ENCODE results near the gene EMC7. TPM values are rescaled to one million over a fixed set of nuclear protein-coding genes. Genes with fewer than 3 reads are reported as not detected.

Gene EMC7
- total and polyA plus RNA-seq, 10 of the 15 experiments (the other 5 are each of a cell fraction or from before 2014, with no cell fraction given), result 16.5 to 88.9 (median 45.0) TPM

DNA sequence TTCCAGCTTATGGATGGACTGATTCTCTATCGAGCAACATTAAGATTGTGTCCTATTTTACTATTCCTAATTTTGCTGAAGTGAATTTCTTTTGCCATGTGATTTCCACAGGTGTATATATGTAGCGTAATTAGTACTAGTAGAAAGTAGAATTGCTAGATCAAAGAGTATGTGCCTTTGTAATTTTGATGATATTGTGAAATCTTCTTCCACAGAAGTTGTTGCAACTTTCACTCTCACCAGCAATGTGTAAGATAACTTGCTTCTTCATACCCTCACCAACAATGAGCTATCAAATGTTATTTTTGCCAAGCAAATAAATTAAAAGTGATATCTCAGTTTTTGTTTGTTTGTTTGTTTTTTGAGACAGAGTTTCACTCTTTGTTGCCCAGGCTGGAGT lies 5.7 kb upstream of the EMC7 start (continued):
- TF ChIP-seq BMI1 (IDR thresholded peaks at IDR 0.05; ENCODE audit: borderline replicate concordance), result no peak
- TF ChIP-seq, protein P1, sequence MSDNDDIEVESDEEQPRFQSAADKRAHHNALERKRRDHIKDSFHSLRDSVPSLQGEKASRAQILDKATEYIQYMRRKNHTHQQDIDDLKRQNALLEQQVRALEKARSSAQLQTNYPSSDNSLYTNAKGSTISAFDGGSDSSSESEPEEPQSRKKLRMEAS (IDR thresholded peaks at IDR 0.05; ENCODE audit: low read depth, low read length), result no peak

DNA sequence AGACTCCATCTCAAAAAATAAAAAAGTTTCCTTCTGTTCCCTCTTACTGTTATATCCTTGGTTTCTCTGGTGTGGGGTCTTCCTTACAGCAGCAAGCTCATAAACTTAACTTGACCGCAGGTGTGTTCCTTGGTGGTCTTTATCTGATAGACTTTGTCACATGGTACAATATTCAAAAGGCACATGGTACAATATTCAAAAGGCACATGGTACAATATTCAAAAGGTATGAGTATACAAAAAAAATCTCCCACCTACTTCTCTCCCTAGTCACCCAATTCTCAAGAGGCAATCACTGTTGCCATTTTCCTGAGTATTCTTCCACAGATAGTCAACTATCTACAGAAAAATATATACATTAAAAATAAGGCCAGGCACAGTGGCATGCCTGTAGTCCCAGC lies 4.8 kb upstream of the EMC7 start:
- intact Hi-C loops (cut with micrococcal nuclease; ENCODE audit: unreplicated experiment) (loop anchor here (5.0 to 10.0 kb wide), 2 partner anchors 271 to 478 kb away; partner anchors contain the start of gene GOLGA8B), in situ Hi-C loops (cut with MboI) (no loop called here)
- H3K36me3 ChIP-seq (ENCODE audit: control insufficient read depth in 2 of 2, insufficient read depth in 2 of 2, low read length in 1 of 2), result no peaks in the 10 kb centered on the region
- no peak overlapping the region for H3K9ac ChIP-seq (ENCODE audit: control insufficient read depth, insufficient read depth, low read length)
- H3K4me2 ChIP-seq (ENCODE audit: control insufficient read depth, insufficient read depth), result no peak overlapping the region
- H3K4me3 ChIP-seq, result no peak overlapping the region
- 100% methylated on average over 1 of the region's 1 CpG for WGBS (ENCODE audit: insufficient coverage, insufficient replicate concordance, low lambda C conversion rate, missing lambda C conversion rate)
- TF ChIP-seq SIX5 (IDR thresholded peaks at IDR 0.05; ENCODE audit: low read depth, low read length, severe bottlenecking), result no peak
- TF ChIP-seq, protein P2, sequence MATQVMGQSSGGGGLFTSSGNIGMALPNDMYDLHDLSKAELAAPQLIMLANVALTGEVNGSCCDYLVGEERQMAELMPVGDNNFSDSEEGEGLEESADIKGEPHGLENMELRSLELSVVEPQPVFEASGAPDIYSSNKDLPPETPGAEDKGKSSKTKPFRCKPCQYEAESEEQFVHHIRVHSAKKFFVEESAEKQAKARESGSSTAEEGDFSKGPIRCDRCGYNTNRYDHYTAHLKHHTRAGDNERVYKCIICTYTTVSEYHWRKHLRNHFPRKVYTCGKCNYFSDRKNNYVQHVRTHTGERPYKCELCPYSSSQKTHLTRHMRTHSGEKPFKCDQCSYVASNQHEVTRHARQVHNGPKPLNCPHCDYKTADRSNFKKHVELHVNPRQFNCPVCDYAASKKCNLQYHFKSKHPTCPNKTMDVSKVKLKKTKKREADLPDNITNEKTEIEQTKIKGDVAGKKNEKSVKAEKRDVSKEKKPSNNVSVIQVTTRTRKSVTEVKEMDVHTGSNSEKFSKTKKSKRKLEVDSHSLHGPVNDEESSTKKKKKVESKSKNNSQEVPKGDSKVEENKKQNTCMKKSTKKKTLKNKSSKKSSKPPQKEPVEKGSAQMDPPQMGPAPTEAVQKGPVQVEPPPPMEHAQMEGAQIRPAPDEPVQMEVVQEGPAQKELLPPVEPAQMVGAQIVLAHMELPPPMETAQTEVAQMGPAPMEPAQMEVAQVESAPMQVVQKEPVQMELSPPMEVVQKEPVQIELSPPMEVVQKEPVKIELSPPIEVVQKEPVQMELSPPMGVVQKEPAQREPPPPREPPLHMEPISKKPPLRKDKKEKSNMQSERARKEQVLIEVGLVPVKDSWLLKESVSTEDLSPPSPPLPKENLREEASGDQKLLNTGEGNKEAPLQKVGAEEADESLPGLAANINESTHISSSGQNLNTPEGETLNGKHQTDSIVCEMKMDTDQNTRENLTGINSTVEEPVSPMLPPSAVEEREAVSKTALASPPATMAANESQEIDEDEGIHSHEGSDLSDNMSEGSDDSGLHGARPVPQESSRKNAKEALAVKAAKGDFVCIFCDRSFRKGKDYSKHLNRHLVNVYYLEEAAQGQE (IDR thresholded peaks at IDR 0.05; ENCODE audit: low read depth, low read length), result no peak
- TF ChIP-seq, protein P3, sequence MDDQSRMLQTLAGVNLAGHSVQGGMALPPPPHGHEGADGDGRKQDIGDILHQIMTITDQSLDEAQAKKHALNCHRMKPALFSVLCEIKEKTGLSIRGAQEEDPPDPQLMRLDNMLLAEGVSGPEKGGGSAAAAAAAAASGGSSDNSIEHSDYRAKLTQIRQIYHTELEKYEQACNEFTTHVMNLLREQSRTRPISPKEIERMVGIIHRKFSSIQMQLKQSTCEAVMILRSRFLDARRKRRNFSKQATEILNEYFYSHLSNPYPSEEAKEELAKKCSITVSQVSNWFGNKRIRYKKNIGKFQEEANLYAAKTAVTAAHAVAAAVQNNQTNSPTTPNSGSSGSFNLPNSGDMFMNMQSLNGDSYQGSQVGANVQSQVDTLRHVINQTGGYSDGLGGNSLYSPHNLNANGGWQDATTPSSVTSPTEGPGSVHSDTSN (IDR thresholded peaks at IDR 0.05; ENCODE audit: insufficient replicate concordance, low read depth, low read length), result no peak
- no peak for TF ChIP-seq SP1 (IDR thresholded peaks at IDR 0.05; ENCODE audit: low read depth, low read length)
- TF ChIP-seq, protein P4, sequence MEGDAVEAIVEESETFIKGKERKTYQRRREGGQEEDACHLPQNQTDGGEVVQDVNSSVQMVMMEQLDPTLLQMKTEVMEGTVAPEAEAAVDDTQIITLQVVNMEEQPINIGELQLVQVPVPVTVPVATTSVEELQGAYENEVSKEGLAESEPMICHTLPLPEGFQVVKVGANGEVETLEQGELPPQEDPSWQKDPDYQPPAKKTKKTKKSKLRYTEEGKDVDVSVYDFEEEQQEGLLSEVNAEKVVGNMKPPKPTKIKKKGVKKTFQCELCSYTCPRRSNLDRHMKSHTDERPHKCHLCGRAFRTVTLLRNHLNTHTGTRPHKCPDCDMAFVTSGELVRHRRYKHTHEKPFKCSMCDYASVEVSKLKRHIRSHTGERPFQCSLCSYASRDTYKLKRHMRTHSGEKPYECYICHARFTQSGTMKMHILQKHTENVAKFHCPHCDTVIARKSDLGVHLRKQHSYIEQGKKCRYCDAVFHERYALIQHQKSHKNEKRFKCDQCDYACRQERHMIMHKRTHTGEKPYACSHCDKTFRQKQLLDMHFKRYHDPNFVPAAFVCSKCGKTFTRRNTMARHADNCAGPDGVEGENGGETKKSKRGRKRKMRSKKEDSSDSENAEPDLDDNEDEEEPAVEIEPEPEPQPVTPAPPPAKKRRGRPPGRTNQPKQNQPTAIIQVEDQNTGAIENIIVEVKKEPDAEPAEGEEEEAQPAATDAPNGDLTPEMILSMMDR (IDR thresholded peaks at IDR 0.05 in 2 of 3, conservative IDR thresholded peaks at IDR 0.05 in 1 of 3; ENCODE audit: control insufficient read depth in 2 of 3, extremely low read depth in 1 of 3, insufficient read depth in 1 of 3, low read depth in 3 of 3, low read length in 3 of 3), result no peak
- TF ChIP-seq, protein P5, sequence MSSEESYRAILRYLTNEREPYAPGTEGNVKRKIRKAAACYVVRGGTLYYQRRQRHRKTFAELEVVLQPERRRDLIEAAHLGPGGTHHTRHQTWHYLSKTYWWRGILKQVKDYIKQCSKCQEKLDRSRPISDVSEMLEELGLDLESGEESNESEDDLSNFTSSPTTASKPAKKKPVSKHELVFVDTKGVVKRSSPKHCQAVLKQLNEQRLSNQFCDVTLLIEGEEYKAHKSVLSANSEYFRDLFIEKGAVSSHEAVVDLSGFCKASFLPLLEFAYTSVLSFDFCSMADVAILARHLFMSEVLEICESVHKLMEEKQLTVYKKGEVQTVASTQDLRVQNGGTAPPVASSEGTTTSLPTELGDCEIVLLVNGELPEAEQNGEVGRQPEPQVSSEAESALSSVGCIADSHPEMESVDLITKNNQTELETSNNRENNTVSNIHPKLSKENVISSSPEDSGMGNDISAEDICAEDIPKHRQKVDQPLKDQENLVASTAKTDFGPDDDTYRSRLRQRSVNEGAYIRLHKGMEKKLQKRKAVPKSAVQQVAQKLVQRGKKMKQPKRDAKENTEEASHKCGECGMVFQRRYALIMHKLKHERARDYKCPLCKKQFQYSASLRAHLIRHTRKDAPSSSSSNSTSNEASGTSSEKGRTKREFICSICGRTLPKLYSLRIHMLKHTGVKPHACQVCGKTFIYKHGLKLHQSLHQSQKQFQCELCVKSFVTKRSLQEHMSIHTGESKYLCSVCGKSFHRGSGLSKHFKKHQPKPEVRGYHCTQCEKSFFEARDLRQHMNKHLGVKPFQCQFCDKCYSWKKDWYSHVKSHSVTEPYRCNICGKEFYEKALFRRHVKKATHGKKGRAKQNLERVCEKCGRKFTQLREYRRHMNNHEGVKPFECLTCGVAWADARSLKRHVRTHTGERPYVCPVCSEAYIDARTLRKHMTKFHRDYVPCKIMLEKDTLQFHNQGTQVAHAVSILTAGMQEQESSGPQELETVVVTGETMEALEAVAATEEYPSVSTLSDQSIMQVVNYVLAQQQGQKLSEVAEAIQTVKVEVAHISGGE (CRISPR knock-in tag; IDR thresholded peaks at IDR 0.05), result no peak
- 0 out of 2 replicates have a peak, but pooled peaks cover 4% of the 10 kb centered on the region for H3K4me1 ChIP-seq (ENCODE audit: control insufficient read depth, insufficient read depth, low read length)
- POLR2A ChIA-PET, result interaction anchor here (0.7 kb wide), 1 partner anchor 13 kb away, joined by 3 read pairs; no protein-coding TSS in a partner anchor
- ATAC-seq, result no peak
- RAD21 ChIA-PET (ENCODE audit: unreplicated experiment), result interaction anchor here (6.9 kb wide), 1 partner anchor 103 kb away, joined by 71 read pairs; the partner anchor contains the start of gene KATNBL1
- no peak for DNase-seq (ENCODE audit: low read depth, low spot score)
- H3K9me3 ChIP-seq (replicated peaks; ENCODE audit: control insufficient read depth, insufficient read depth, low read length), result no peaks in the 10 kb centered on the region
- no peak overlapping the region for H3K27ac ChIP-seq (ENCODE audit: control insufficient read depth, insufficient read depth)
- H2AFZ ChIP-seq (ENCODE audit: control insufficient read depth, low read depth, low read length), result no peak overlapping the region
- CTCF ChIA-PET, result interaction anchor here (6.8 kb wide), 1 partner anchor 104 kb away, joined by 136 read pairs; the partner anchor contains the start of gene KATNBL1
- H3K27me3 ChIP-seq (replicated peaks in 1 of 2; ENCODE audit: control insufficient read depth in 2 of 2, insufficient read depth in 2 of 2, low read length in 1 of 2), result no peaks in the 10 kb centered on the region
- BruUV-seq (replicated peaks), result no TSS peak
- H3K79me2 ChIP-seq (ENCODE audit: control insufficient read depth, insufficient read depth, low read length), result peaks cover 17% of the 10 kb centered on the region
- no peaks in the 10 kb centered on the region for H4K20me1 ChIP-seq (ENCODE audit: control insufficient read depth, insufficient read depth)
- SMC1A ChIA-PET (ENCODE audit: uncharacterized antibody, unreplicated experiment), result interaction anchor here (1.1 kb wide), 1 partner anchor 263 kb away, joined by 3 read pairs; no protein-coding TSS in a partner anchor
- no peak for FAIRE-seq
